Activated CD4-positive, alpha-beta T cell treated with anti-CD3 and anti-CD28 coated beads, Interleukin-2, amount 50 U/mL, for 16 hours (primary cell): ENCODE measurements around the gene SPTSSB.
A peak's percentile ranks its signal among the peaks of the same experiment; 100 is the strongest.

Experiments used
- DNase-seq: peaks from one replicate; pipeline ENCODE4 v3.0.0-alpha.2; 2020

Gene SPTSSB

GRCh38 chr3:161371441-161372320, at the start of gene SPTSSB:
Gene SPTSSB, minus strand, starts transcription at chr3:161371517. Its CDS starts 25,194 bp downstream, at chr3:161346323.
- peak; percentile 33 for DNase-seq

- DNase-seq = no peak
Measured at GRCh38 chr3:161420746-161421145, 49.4 kb upstream of the SPTSSB start.

GRCh38 chr3:161419555-161420333, 48.4 kb upstream of the SPTSSB start:
- DNase-seq = no peak

GRCh38 chr3:161415506-161416231, 44.4 kb upstream of the SPTSSB start:
- DNase-seq = no peak

- no peak for DNase-seq
Measured at GRCh38 chr3:161414907-161415306, 43.6 kb upstream of the SPTSSB start.

- no peak for DNase-seq
Measured at GRCh38 chr3:161413855-161414210, 42.5 kb upstream of the SPTSSB start.

- DNase-seq = no peak
Measured at GRCh38 chr3:161413127-161413854, 42.0 kb upstream of the SPTSSB start.

GRCh38 chr3:161412123-161412522, 40.8 kb upstream of the SPTSSB start:
- DNase-seq = no peak

GRCh38 chr3:161409858-161410257, 38.5 kb upstream of the SPTSSB start:
- DNase-seq = no peak

- DNase-seq = peak; percentile 31
Measured at GRCh38 chr3:161409069-161409468, 37.8 kb upstream of the SPTSSB start.

GRCh38 chr3:161406594-161407555, 35.6 kb upstream of the SPTSSB start:
- DNase-seq = no peak

- no peak for DNase-seq
Measured at GRCh38 chr3:161405836-161406235, 34.5 kb upstream of the SPTSSB start.

- no peak for DNase-seq
Measured at GRCh38 chr3:161405087-161405486, 33.8 kb upstream of the SPTSSB start.

- no peak for DNase-seq
Measured at GRCh38 chr3:161403251-161403650, 31.9 kb upstream of the SPTSSB start.

- DNase-seq = no peak
Measured at GRCh38 chr3:161401389-161401788, 30.1 kb upstream of the SPTSSB start.

- no peak for DNase-seq
Measured at GRCh38 chr3:161400650-161401049, 29.3 kb upstream of the SPTSSB start.

- peak; percentile 5 for DNase-seq
Measured at GRCh38 chr3:161395115-161396012, 24.0 kb upstream of the SPTSSB start.

- DNase-seq = no peak
Measured at GRCh38 chr3:161393803-161394202, 22.5 kb upstream of the SPTSSB start.

GRCh38 chr3:161393310-161393709, 22.0 kb upstream of the SPTSSB start:
- no peak for DNase-seq

- no peak for DNase-seq
Measured at GRCh38 chr3:161392853-161393252, 21.5 kb upstream of the SPTSSB start.
